HG03521 (cell line): ENCODE results near the gene MTERF4.

Experiments used
- ATAC-seq: cut with Tn5 transposase; IDR thresholded peaks from one replicate; pipeline ENCODE4 v1.9.1; 2021; ENCODE audit warnings: mild to moderate bottlenecking, moderate library complexity; ENCODE audit not compliant: unreplicated experiment

MTERF4 gene

DNA sequence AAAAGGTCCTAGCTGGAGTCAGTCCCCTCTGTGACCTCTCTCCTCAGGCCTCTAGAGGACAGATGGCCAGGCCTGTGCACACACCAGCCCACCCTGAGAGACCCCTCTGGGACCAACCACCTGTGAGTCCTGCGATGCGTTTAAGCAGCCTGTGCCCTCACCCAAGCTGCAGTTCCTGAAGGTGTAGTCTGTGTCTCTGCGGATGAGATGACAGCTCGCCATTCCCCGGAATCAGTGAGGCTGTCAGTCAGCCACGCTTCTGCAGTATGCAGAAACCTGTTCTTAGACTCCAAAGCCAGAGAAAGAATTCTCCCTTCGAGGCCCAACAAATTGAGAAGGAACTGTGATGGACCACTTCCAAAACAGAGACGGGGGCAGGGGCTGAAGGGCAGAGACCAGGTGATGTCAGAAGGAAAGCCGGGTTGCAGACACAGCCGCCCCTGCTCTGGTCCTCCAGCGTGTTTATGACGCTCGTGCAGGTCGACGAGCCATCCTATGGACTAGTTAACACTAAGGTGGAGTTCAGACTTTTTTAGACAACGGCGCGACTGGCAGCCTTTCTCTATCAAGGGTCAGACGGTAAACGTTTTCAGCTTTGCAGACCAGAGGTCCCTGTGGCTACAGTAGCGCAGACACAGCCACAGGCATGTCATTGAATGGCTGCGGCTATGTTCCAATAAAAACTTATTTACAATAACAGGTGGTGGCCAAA is 10.2 kb downstream of the MTERF4 start:
- no peak for ATAC-seq

GRCh38 chr2:241091201-241091600 is 10.9 kb downstream of the MTERF4 start:
- no peak for ATAC-seq

- ATAC-seq: no peak
Measured at GRCh38 chr2:241088791-241089732, 13.0 kb downstream of the MTERF4 start.

GRCh38 chr2:241088376-241088775 is 13.7 kb downstream of the MTERF4 start:
- peak; percentile 46 for ATAC-seq

DNA sequence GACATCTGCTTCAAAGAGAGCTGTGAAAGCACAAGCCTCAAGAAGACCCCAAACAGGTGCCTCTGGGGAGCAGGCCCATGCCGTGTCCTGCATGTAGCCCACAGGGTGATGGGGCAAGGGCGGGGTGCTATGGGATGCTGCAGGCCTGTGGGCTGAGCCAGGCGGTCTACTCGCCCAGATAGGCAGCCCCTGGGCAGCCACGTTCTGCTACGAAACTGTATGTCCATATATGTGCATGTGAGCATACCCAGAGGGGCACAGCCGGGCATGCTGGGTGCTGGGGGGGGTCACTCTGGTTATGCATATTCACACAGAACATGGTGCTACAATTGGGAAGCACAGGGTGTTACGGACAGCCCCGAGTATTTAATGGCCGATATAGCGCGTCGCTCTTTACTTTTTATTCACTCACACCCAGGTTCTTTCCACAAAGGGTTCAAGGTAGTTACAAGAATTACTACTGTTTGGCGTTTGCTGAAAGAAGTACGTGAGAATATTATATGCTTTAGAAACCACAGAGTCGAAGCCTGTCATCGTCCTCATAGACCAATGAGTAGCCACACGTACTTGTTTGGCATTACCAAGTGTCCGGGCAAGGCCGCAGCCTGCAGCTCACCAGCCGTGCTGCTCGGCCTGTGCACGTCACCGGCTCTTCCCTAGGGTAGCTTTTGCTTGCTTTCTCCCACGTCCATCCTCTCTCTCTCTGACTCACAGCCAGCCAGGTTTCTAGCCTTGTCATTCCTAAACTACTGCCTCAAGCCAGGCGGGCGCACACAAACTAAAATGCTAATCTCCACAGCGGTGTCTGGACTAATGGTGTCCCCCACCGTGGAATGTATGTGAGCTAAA is 14.4 kb downstream of the MTERF4 start:
- ATAC-seq: peak; percentile 52

DNA sequence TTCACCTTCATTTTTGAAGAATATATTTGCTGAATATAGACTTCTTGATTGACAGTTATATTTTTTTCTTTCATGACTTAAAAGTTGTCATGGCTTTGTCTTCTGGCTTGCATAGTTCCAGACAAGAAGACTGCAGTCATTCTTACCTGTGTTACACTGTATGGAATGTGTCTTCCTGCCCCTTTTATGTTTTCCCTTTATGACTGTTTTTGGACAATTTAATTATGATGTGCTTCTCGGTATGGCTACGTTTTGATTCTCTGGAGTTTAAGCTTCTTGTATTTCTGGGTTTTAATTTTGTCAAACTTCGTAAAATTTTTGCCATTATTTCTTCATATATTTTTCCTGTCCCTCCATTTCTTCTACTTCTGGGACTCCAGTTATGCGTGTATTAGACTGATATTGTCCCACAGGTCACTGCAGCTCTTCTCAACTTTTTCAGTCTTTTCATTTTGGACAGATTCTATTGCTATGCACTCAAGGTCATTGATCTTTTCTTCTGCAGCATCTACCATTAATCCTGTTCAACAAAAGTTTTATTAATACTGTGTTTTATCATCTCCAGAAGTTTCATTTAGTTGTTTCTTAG is 17.1 kb downstream of the MTERF4 start:
- ATAC-seq: no peak

- no peak for ATAC-seq
Measured at GRCh38 chr2:241083091-241083415, 19.0 kb downstream of the MTERF4 start.

DNA sequence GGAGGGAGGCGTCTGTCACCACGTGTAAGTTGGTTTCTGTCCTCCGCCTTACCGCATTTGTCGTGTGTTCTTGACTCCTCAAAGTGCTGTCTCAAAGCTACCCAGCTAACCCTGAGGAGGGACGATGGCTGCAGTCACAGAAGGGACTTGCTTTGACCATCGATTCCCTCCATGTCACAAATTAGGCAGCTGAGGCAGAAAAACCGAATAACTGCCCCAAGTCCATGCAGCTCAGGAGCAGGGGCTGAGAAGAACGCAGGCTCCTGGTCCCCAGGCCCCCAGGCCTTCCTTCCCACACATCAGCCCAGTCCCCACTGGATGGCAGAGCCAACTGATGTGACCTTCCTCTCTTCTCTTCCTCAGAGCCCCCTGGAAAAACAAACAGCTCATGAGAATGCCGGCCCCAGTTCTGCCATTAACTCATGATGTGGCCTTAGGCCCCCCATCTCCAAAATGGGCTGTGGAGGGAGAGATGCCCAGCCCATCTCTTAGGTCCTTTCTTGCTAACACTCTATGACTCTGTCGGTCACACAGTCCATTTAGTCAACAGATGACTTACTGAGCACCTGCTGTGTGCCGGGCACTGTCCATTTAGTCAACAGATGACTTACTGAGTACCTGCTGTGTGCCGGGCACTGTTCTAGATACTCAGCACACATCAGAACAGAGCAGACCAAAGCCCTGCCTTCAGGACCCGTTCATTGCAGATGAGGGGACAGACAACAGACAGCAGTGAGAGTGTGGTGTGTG is 19.6 kb downstream of the MTERF4 start:
- ATAC-seq: no peak

- no peak for ATAC-seq
Measured at GRCh38 chr2:241081643-241082340, 20.3 kb downstream of the MTERF4 start.

DNA sequence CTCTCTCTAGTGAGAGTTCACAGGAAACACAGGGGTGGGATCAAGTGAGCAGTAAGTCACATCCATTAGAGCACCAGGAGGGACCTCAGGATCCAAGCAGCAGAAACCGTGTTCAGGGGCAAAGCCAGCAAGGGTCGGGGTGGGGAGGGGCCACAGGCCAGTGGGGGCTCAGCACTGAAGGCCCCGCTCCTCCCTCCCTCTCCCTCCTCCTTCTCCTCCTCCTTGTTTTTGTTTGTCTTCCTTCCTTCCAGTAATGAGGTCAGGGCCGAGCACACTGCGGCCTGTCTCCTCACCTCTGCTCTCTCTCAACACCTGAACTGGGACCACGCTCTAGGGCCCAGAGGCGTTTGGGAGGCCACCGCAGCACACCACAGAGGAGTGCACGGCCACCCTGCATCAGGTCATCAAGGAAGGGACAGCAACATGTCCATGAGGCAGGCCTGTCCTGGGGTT is 20.9 kb downstream of the MTERF4 start:
- no peak for ATAC-seq

DNA sequence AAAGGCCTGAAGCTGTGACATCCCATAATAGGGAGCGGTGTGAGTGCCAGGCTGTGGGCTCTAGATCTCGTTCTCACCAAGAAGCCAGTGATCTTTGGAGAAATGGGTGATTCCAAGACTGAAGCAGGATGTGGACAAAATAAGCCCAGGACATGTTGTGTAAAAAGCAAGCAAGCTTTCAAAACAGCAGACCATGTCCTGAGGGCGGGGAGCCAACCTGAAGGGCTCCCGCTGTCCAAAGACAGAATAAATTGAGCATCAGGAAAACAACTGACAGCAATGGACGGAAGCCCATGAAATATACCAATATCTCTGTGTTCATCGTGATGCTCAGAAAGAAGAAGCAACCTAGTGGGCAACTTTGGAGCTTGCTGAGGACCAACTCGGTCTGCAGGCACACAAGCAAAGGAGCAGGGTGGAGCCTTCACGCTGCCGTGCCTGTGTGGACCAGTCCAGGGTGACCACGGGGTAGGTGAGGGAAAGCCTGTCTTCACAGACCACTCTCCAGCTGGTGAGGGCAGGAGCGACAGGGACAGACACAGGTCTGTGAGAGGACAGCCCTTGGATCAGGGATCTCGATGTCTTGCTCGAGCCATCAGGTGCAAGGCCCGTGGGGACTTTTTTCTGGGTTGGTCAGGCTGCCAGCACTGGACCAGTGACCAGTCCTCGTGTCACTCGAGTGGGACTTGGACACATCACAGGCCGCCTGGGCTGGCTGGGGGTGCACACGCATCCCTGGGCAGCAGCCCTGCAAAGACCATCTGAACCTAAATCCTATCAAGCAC is 21.5 kb downstream of the MTERF4 start:
- no peak for ATAC-seq

DNA sequence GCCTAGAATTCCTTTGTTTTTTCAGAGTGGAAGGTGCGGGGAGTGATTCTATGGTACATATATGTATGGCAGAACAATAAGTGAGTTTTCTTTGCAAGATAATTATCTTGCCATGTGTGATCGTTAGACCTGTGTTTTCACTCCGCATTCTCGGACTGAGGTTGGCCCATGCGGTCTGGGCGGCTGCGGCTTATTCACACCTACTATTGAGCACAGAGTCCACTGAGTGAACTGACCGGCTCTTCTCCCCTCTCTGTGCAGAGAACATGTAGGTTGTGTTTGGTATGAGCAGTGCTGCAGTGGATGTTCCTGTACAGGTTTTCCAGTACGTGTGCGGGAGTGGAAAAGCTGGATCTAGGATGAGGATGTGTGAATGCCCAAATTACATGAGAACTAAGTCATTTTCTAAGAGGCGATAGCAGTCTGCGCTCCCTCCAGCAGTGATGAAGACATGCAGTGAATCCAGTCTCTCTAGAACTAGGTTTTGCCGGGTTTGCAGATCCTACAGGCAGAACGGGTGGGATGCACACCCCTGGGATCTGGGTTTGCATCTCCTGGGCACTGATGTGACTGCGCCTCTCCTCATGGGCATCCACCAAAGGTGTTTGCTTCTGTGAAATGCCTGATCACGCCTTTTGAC is 27.1 kb downstream of the MTERF4 start:
- no peak for ATAC-seq

GRCh38 chr2:241074065-241074818 is 27.8 kb downstream of the MTERF4 start:
- no peak for ATAC-seq

- ATAC-seq: no peak
Measured at GRCh38 chr2:241073166-241074064, 28.7 kb downstream of the MTERF4 start.

- ATAC-seq: no peak
Measured at GRCh38 chr2:241072553-241073165, 29.4 kb downstream of the MTERF4 start.

DNA sequence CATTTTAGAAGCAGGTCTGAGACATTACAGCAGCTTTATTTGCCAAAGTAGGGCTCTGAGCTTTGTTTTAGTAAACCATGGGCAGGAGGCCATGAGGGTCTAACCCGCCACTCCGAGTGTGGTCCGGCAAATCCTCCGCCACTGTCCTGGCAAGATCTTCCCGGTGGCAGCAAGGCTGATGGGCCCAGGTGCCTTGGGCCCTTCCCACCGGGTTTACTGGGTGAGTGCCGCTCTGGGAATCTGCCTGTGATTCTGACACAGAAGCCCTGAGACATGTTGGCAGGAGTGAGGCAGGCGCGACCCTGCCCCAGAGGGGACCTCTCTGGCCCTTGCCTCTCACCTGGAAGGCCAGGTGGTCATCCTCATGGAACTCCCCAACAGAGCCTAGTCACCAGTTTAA is 29.9 kb downstream of the MTERF4 start:
- ATAC-seq: no peak
